G401 (cell line): ENCODE measurements around the gene COX5B. TPM values are rescaled to one million over a fixed set of nuclear protein-coding genes. Genes with fewer than 3 reads are reported as not detected.
"Not testable (repeated sequence)": the region's sequence is repeated elsewhere in the genome, so short reads cannot be mapped to it uniquely, and the experiment has no call there.

Experiments used
- DNase-seq: peaks from one replicate; pipeline ENCODE4 v3.0.0-alpha.2; 2015; ENCODE audit warnings: low spot score
- in situ Hi-C: cut with HindIII; loops from 2 replicates; pipeline ENCODE4 v1.10.0; 2016; ENCODE audit warnings: low sequenced_read_pairs, mixed read lengths
- total RNA-seq: library from RNA; depleted of rRNA; stranded (reverse); fragments of >200 nt; shearing (Covaris generic); gene quantifications from 2 replicates; pipeline ENCODE4 v1.2.3, GENCODE V29; 2014

COX5B gene
- total RNA-seq, 1 experiment from 2014 or later: 441 TPM

DNA sequence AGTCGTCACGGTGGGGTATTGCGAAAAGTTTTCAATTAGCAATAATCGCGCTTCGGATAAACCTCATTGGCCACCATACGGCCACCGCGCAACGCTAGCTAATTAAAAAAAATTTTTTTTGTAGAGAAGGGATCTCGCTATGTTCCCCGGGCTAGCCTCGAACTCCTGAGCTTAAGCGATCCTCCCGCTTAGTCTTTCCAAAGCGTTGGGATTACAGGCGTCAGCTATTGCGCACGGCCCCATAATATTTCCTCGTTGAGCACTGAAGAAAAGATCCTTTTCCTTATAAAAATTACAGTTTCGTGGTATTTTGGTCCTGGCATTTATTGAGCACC, 18.7 kb downstream of the COX5B start:
- no peak for DNase-seq
- in situ Hi-C loops: no loop called here

DNA sequence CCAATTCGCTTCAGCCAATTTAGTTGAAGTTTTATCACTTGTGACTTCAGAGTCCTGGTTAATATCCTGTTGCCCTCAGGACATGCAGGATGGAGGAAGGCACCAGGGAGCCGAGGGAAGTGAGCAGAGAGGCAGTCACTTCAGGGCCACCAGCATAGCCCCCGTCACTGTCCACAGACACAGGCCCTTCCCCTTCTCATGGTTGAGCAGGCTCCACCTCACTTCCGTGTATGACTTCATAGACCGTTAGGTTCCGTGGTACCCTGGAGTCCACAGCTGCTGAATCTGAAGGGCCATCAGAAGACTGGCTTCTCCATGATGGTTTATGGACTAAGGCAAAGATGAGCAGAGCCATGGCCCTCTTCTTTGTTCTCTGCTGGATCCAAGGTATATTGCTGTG, 23.6 kb downstream of the COX5B start, which contains the start of gene C2orf92:
Gene C2orf92 (plus strand): TSS at position 266 of the 400 bp plus-strand sequence. CDS start 76 bp downstream, at position 342.
- no peak for DNase-seq
- in situ Hi-C loops: no loop called here

- no peak for DNase-seq
- in situ Hi-C loops: no loop called here
Observed at GRCh38 chr2:97670471-97670870, 24.6 kb downstream of the COX5B start.

DNA sequence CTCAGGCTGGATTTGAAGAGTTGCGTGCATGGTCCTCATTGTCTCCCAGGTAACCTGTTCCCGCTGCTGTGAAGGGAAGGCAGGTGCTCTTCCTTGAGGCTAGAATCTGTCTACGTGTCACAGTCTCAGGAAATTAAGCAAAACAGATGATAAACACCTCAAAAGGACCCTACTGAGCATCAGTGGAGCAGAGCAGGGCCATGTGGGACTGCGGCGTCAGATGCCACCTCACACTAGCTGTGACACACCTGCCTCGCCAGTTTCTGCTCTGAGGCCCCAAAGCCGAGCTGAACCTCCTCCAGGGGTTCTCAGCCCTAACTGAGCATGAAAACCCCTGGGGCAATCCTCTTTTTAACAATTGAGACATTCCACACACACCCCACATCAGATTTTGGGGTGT, 25.7 kb downstream of the COX5B start:
- in situ Hi-C loops: no loop called here
- no peak for DNase-seq

DNA sequence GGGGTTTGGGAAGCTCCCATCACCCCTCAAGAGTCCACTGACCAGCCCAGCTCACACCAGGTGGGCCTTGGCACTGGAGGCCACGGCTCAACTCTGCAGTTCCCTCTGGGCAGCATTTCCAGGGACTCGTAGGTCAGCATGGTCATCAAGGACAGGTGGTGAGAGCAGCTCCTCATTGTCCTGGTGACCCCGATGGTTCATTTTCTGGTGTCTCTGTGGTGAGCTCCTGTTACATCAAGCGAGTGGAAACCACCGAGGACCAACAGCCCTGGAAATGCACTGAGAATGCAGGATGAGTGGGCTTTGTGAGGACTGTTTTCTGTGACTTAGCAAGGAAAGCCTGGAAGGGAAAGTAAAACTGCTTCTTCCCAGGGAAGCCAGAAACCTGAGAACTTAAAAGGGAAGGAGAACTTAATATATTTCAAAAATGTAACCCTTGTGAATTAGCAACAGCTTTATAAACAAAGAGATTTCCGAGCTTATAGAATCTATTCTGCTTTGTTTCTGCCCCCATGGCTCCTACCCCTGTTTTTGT, 26.8 kb downstream of the COX5B start:
- in situ Hi-C loops, DNase-seq: not testable (repeated sequence)

DNA sequence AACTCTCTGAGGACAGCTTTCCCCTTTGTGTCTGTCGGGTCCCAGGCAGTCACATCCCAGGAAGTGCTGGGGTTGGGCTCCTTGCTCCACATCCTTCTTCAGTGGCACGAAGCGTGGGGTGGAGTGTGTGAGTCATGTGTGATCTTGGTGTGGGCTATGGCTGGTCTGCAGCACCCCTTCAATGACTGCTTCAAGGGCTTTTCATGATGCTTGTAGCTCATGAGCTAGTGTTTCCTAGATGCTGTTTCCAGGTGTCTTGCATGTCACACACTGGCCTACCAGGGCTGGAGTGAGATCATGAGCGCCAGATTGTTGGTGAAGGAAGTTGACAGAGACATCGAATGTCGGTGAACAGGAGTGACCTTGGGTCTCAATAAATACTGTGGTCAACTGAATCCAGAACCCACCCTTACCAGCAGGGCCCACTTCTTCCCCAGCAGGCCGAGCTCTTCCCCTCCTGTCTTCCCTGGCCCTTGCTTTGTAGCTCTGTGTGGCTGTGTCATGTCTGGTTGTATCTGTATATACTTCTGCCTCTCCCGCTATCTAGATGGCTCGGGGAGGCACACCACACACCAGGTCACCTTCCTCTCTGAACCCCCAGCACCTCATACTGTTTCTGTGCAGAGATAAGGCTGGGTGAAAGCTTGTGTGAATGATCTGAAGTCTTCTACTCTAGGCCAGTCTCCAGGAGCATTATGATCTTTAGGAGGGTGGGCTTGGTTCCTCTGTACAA, 27.5 kb downstream of the COX5B start:
- in situ Hi-C loops: no loop called here
- DNase-seq: no peak

- no peak for DNase-seq
- in situ Hi-C loops: no loop called here
Observed at GRCh38 chr2:97673915-97674283, 28.0 kb downstream of the COX5B start.

- in situ Hi-C loops: no loop called here
Observed at GRCh38 chr2:97675430-97676113, 29.7 kb downstream of the COX5B start.

DNA sequence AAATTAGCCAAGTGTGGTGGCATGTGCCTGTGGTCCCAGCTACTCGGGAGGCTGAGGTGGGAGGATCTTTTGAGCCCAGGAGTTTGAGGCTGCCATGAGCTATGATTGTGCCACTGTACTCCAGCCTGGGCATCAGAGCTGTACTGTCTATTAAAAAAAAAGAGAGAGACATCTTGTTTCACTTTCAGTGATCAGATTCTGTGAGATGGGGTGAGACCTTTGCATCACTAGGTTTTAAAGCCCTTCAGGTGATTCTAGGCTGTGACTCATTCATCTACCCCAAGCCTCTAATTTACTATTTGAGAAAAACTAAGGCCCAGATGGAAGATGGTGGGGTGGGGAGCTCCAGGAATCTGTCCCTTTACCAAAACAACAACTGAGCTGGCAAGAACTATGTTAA, 30.8 kb downstream of the COX5B start:
- in situ Hi-C loops: no loop called here

More at GRCh38 chr2:97675430-97676113, 29.7 kb downstream of the COX5B start:
- DNase-seq: no peak

GRCh38 chr2:97677480-97677879, 31.6 kb downstream of the COX5B start:
- no peak for DNase-seq
- in situ Hi-C loops: no loop called here

More for the DNA sequence above, 30.8 kb downstream of the COX5B start:
- DNase-seq: no peak

- in situ Hi-C loops: no loop called here
Observed at GRCh38 chr2:97678298-97678697, 32.4 kb downstream of the COX5B start.

DNA sequence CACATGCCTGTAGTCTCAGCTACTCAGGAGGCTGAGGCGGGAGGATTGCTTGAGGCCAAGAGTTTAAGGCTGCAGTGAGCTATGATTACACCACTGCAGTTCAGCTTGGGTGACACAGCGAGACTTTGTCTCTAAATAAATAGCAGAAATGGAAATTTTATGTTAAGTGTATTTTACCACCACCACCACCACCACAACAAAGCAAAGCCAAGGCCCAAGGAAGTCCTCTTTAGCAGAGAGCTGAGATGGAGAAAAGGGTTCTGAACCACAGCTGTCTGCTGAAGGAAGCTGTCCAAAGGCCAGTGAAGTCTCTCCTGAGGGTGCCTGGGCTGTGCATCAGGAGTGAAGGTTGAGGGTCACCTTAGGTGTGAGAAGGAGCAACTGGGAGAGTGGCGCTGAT, 41.4 kb downstream of the COX5B start:
- DNase-seq, in situ Hi-C loops: not testable (repeated sequence)

More at GRCh38 chr2:97678298-97678697, 32.4 kb downstream of the COX5B start:
- DNase-seq: no peak

- DNase-seq: no peak
- in situ Hi-C loops: no loop called here
Observed at GRCh38 chr2:97688062-97688827, 42.4 kb downstream of the COX5B start.

DNA sequence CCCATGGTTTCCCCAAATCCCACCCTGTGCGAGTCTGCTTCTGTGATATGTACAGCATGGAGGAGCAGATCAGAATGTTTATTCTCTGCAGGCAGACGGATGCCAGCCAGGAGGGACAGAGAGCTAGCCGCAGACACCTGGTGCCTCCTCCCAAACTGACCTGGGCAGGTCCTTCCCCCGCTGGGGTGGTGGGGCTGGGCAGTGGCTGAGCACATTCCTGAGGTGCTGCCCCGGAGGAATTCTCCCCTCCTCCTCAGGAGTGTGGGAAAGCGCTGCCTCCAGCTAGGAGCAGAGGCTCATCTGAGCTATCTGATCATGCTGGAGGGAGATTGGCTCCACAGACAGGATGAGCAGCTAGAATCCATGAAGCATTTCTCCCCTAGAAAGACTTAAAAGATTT, 45.3 kb downstream of the COX5B start:
- DNase-seq: no peak
- in situ Hi-C loops: no loop called here

DNA sequence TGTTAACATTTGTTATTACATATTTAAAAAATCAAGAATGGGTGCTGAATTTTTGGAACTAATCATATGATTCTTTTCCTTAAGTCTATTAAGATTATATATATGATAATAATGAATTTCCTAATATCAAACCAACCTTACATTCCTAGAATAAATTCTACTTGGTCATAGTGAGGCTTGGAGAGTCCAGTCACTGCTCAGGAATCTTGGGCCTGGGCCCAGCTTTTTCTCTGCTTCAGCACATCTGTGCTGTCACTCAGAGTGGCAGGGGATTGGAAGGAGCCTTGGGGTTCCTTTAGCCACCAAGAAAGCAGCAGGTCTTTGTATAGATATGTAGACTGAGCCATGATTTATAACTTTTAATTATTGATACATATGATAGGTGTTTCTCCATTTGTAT, 47.6 kb downstream of the COX5B start:
- in situ Hi-C loops: no loop called here
- DNase-seq: no peak

DNA sequence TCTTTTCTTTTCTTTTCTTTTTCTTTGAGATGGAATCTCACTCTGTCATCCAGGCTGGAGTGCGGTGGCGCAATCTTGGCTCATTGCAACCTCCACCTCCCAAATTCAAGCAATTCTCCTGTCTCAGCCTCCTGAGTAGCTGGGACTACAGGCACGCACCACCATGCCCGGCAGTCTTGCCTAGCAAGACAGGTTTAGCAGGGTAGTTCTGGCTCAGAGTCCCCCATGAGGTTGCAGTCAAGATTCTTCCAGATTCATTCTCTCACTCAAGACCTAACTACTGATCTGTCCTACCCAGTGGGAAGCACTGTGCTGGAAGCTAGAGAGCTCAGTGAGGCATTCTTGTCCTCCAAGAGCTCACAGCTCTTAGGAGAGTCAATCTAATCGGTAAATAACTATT, 49.9 kb downstream of the COX5B start:
- DNase-seq: no peak
- in situ Hi-C loops: no loop called here

- DNase-seq: peak; percentile 91
- in situ Hi-C loops: no loop called here
Observed at GRCh38 chr2:97697252-97698235, 51.7 kb downstream of the COX5B start.
